GM18951 (cell line): Measurements from ENCODE around the gene CCDC34.

ENCODE experiments used
- POLR2A ChIP-seq: IDR thresholded peaks from 4 replicates; pipeline ENCODE4 v1.6.1; 2011; ENCODE audit warnings: mild to moderate bottlenecking; ENCODE audit not compliant: insufficient read length, insufficient read depth; ENCODE audit errors: extremely low read depth
- in situ Hi-C: fragments of 300-500 bp; cut with MboI; formaldehyde crosslinking; loops from one replicate; pipeline ENCODE4 v1.12.0; 2022; ENCODE audit warnings: low sequenced_read_pairs, mixed read lengths, inconsistent platforms; ENCODE audit not compliant: unreplicated experiment

Gene CCDC34

DNA sequence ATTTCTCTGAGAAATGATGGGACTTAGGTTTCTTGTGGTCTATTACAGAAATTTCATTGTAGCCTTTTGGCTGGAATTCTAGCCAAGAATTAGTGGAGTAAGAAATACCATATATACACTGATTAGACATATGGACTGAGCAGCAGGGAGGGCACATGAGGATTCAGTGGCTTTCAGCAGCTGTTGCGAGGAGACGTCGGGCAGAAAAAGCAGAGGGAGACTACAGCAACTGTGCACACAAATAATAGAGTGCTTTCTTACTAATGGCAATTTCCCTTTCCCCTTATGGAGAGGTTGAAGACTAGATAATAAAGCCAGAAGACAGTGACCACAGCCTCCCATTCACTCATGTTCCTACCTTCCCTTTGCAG, 35.4 kb upstream of the CCDC34 start:
- in situ Hi-C loops = no loop called here
- TF ChIP-seq POLR2A = no peak

DNA sequence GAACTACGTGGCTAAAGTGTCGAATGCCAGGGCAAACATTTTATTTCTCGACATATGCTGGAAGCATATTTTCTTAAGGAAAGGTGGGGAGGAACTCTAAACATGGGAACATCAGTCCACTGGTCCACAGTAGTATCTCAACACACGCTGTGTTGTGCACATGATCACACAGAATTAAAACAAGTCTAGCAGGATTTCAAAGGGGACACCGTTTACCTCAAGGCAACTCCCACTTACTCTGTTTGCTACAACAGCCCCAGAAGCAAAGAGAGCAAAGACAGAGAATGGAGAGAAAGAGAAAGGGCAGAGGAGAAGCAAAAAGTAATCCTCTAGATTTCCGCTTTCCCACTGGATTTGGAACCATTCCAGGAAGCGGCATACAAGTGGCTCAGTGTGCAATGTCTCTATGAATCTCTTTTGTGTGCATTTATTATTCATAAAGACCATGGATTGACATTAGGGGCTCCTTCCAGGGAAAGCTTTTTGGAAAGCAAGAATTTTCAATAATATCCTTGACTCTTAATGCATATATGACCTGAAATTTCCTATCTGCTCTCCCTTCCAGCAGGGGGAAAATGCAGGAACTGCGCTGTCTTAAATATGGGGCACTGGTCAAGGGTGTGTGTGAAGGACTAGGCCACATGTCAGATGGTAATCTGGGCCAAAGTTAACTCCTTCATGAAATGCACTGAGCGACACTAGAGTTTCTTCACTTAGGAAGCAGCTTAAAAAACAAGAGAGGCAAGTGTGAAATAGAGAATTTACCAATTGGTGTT, 34.8 kb upstream of the CCDC34 start:
- in situ Hi-C loops = no loop called here
- TF ChIP-seq POLR2A = no peak

DNA sequence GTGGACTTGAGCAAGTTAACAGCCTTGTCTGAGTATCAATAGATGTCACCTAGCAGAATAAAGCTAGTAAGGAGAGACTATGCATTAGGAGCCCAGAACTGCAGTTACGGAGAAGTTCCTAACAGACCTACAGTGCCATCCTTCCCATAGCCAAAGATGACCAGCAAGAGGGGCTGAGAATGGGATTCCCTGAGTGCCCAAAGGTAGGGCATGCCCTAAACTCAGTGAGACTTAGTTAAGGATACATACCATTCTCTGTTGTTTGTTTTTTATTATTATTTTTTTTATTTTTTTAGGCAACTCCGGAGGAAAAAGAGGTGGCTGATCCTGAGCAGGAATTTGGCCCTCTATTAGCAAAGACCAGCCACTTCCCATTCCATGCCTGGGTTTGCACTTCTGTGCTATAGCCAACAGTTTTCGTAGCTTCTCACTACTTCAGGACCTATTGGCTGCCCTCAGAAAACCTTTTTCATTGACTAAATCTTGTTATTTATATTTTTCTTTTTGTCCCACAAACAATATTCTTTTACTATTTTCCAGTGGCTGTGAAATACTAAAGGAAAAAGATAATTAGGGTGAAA, 33.3 kb upstream of the CCDC34 start:
- in situ Hi-C loops = no loop called here

GRCh38 chr11:27395556-27396258, 32.7 kb upstream of the CCDC34 start:
- TF ChIP-seq POLR2A = no peak
- in situ Hi-C loops = no loop called here

More for the DNA sequence above, 33.3 kb upstream of the CCDC34 start:
- TF ChIP-seq POLR2A = no peak

DNA sequence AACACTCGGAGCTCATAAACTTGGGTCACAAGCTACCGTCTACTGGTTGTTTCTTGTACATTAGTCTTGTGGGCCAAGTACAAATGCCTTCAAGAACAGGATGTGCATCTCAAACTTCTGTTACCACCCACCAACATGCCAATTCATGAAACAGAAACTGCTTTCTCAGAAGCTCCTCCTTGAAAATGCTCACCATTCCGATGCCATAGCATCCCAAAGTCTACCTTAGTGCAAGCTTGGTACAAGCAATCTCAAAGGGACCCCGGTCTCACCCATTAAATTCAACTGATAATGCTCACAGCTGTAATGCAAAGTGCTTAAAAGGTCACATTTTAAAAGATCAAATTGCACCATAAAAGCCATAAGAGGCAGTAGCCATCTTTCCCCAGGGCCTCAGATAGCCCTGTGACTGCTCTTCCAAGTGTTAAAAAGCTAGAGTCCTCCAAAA, 31.8 kb upstream of the CCDC34 start:
- TF ChIP-seq POLR2A = no peak
- in situ Hi-C loops = no loop called here

DNA sequence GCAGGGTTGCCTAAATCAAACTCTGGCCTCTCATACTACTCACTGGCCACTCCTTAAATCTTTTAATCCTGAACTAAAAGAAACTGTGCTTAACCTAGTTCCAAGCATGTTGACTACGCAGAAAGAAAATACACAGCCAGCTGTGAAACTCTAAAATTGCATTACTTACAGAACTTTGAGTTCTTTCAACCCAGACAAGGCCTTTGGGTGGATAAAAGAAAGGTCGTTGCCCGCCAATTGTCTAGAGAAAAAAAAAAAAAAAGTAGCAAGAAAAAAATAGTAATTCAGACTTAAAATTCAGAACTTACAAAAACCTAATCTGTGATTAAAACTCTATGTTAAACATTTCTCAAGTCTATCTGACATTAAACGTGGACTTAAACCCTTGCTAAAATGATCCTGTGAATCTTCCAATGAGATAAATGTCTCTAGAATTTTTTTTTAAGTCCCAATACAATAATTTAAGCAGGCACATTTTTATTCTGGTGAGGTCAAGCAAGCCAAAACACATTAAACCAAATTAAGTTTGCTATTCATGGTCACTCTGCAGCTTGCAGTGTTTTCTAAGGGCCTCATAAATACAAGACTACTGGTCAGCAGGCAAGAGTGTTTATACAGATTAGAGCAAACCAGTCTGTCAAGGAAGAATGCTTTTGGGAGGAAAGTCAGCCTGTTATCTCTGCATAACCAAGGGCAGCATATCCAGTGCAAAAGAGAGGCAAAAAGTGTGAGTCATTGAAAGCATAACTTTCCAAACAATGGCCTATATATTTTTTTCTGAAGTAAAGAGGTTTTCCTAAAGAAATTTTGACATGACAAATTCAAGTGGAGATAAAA, 29.5 kb upstream of the CCDC34 start:
- in situ Hi-C loops = no loop called here

GRCh38 chr11:27391331-27392015, 28.5 kb upstream of the CCDC34 start:
- TF ChIP-seq POLR2A = no peak
- in situ Hi-C loops = no loop called here

More for the DNA sequence above, 29.5 kb upstream of the CCDC34 start:
- TF ChIP-seq POLR2A = no peak

DNA sequence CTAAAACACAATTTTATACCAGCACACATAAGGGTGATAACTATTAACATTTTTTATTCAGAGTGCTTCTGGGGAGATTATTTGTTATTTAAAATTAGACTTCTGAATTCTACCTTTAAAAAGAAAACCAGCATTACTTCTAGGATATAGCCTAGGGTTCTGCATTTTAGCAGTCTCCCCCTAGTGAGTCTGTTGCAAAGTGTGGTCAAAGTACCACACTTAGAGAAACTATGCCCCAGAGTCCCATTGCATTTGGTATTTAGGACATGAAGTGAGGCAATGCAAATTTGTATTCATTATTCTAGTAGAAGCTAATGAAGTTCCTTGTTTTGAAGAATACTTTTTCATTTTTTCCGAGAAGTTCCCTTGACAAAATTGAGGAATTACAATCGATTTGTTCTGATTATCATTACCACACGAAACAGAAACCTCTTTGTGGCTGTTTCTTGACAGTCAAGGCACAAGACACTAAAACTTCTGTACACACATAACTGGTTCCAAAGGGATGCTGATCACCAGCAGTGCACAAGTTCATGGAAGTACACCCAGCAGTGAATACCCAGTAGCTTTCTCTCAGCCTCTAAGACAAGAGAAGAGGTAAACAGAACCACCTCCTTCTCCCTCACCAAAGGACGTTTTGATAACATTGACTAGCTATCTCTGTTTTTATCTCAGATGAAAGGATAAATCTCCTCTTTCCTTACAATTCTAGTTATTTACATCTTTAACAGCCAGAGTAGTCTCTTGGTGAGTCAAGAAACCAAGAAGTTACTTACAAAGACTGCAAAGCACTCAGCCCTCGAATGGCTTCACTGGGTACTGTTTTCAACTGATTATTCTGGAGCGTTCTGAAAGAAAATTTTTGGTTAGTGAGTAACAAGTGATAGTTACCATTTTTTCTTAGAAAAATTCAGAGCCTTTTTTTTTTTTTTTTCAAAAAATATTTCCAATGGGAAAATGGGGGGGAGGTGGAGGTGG, 27.6 kb upstream of the CCDC34 start:
- in situ Hi-C loops = no loop called here
- no peak for TF ChIP-seq POLR2A

GRCh38 chr11:27388869-27389268, 25.9 kb upstream of the CCDC34 start:
- no peak for TF ChIP-seq POLR2A
- in situ Hi-C loops = no loop called here

DNA sequence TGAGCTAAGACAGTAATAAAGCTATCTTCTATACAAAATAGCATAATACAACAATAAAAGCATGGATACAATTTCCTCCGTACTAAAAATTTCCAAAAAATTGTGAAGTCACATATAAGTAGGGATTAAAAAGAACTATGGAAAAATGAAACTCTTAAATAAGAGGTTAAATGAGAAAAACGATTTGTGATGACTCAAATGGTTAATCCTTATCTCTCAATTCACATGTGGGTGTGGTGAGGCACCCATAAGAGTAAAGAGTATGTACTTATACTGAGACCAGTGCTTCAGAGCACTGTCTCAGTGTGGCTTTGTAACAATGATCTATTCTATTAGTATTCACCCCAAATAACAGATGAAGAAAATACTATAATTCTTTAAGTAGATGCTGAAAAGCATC, 25.0 kb upstream of the CCDC34 start:
- TF ChIP-seq POLR2A = no peak
- in situ Hi-C loops = no loop called here

- no peak for TF ChIP-seq POLR2A
- in situ Hi-C loops = no loop called here
Observed at GRCh38 chr11:27387362-27387761, 24.3 kb upstream of the CCDC34 start.
